Stimulated activated CD4-positive, alpha-beta T cell treated with anti-CD3 and anti-CD28 coated beads, Interleukin-4, amount 100 ng/mL, for 24 hours (primary cell): ENCODE results near the gene TOM1L1.

Experiments
- DNase-seq: peaks from one replicate; pipeline ENCODE4 v3.0.0-alpha.2; 2020

TOM1L1 gene

GRCh38 chr17:54899201-54899600 lies 1.5 kb upstream of the TOM1L1 start:
- DNase-seq: no peak

GRCh38 chr17:54899721-54900456 lies 763 bp upstream of the TOM1L1 start:
- no peak for DNase-seq

- no peak for DNase-seq
Measured at GRCh38 chr17:54901230-54901822, 674 bp downstream of the TOM1L1 start.

- DNase-seq: no peak
Measured at GRCh38 chr17:54902017-54902416, 1.4 kb downstream of the TOM1L1 start.

- no peak for DNase-seq
Measured at GRCh38 chr17:54902611-54903010, 2.0 kb downstream of the TOM1L1 start.

GRCh38 chr17:54903375-54903774 lies 2.7 kb downstream of the TOM1L1 start:
- no peak for DNase-seq

- DNase-seq: no peak
Measured at GRCh38 chr17:54906683-54907082, 6.0 kb downstream of the TOM1L1 start.

- no peak for DNase-seq
Measured at GRCh38 chr17:54907376-54907775, 6.7 kb downstream of the TOM1L1 start.

GRCh38 chr17:54909766-54910165 lies 9.1 kb downstream of the TOM1L1 start:
- DNase-seq: no peak

GRCh38 chr17:54916721-54917120 lies 16.1 kb downstream of the TOM1L1 start:
- DNase-seq: no peak

GRCh38 chr17:54919425-54919824 lies 18.8 kb downstream of the TOM1L1 start:
- DNase-seq: no peak

GRCh38 chr17:54920819-54921218 lies 20.2 kb downstream of the TOM1L1 start:
- DNase-seq: no peak

- DNase-seq: no peak
Measured at GRCh38 chr17:54924405-54924804, 23.8 kb downstream of the TOM1L1 start.

GRCh38 chr17:54927525-54927924 lies 26.9 kb downstream of the TOM1L1 start:
- no peak for DNase-seq

GRCh38 chr17:54932711-54933110 lies 32.1 kb downstream of the TOM1L1 start:
- DNase-seq: no peak

- DNase-seq: no peak
Measured at GRCh38 chr17:54933921-54934320, 33.3 kb downstream of the TOM1L1 start.

- DNase-seq: no peak
Measured at GRCh38 chr17:54935471-54935870, 34.8 kb downstream of the TOM1L1 start.

GRCh38 chr17:54937018-54937417 lies 36.4 kb downstream of the TOM1L1 start:
- no peak for DNase-seq

- DNase-seq: no peak
Measured at GRCh38 chr17:54937426-54937825, 36.8 kb downstream of the TOM1L1 start.

GRCh38 chr17:54941285-54941684 lies 40.6 kb downstream of the TOM1L1 start:
- DNase-seq: no peak

GRCh38 chr17:54944796-54945195 lies 44.1 kb downstream of the TOM1L1 start:
- no peak for DNase-seq

- no peak for DNase-seq
Measured at GRCh38 chr17:54945231-54945630, 44.6 kb downstream of the TOM1L1 start.

GRCh38 chr17:54945671-54946070 lies 45.0 kb downstream of the TOM1L1 start:
- DNase-seq: no peak

GRCh38 chr17:54947396-54947795 lies 46.7 kb downstream of the TOM1L1 start:
- DNase-seq: no peak

GRCh38 chr17:54948380-54948779 lies 47.7 kb downstream of the TOM1L1 start:
- DNase-seq: no peak
